ENCODE data around the gene RTP2. TPM values are rescaled to one million over a fixed set of nuclear protein-coding genes. Genes with fewer than 3 reads are reported as not detected.

The RTP2 gene
- total and polyA plus RNA-seq, 2 of the 4 experiments (the other 2 are of a cell fraction), result not detected

GRCh38 chr3:187700249-187700648 is 2.1 kb downstream of the RTP2 start:
- in situ Hi-C loops (cut with MboI; ENCODE audit: low sequenced_read_pairs) (loop anchor here (25.0 kb wide), 1 partner anchor 1537 kb away; no protein-coding TSS in a partner anchor), intact Hi-C loops (cut with micrococcal nuclease) (loop anchor here (10.0 kb wide), 1 partner anchor 855 kb away; the partner anchor contains the start of gene ADIPOQ), dilution Hi-C loops (cut with HindIII; ENCODE audit: low sequenced_read_pairs, unreplicated experiment) (no loop called here)
- CTCF ChIA-PET, result no interaction called here
- Histone ChIP-seq H2BK15ac (ENCODE audit: low read depth, low read length) (no peak overlapping the region), H2AFZ (replicated peaks; ENCODE audit: low read length, poor library complexity) (no peak overlapping the region), H3K4me2 (ENCODE audit: low read depth, low read length) (no peak overlapping the region), H4K8ac (ENCODE audit: low read depth in 2 of 2, low read length in 2 of 2) (no peak overlapping the region), H3K27ac (ENCODE audit: insufficient read depth, low read length) (no peak overlapping the region), H3K4ac (ENCODE audit: low read depth, low read length) (no peak overlapping the region), H2AK5ac (ENCODE audit: low read depth, low read length) (no peak overlapping the region), H3K56ac (ENCODE audit: extremely low read depth, insufficient read depth, low read length) (no peak overlapping the region), H3K27me3 (ENCODE audit: control insufficient read depth, insufficient read depth, low read length) (peaks cover 24% of the 10 kb centered on the region), H2BK20ac (ENCODE audit: low read depth, low read length) (no peak overlapping the region), H3K9me3 (ENCODE audit: control insufficient read depth, insufficient read depth, low read length) (no peaks in the 10 kb centered on the region), H4K5ac (ENCODE audit: low read depth, low read length) (no peak overlapping the region), H3K23ac (ENCODE audit: low read depth, low read length) (no peak overlapping the region), H3K9ac (ENCODE audit: low read depth, low read length) (no peak overlapping the region), H2BK120ac (ENCODE audit: low read depth, low read length) (no peak overlapping the region), H3K4me1 (ENCODE audit: control insufficient read depth, insufficient read depth, low read length) (peaks cover 3% of the 10 kb centered on the region; the same call in 1 of the 2 replicates), H2BK5ac (ENCODE audit: low read depth, low read length, poor library complexity, severe bottlenecking) (no peak overlapping the region), H3K36me3 (ENCODE audit: control insufficient read depth, insufficient read depth, low read length) (no peaks in the 10 kb centered on the region), H3K14ac (replicated peaks; ENCODE audit: low read depth, low read length) (no peak overlapping the region), H3K18ac (ENCODE audit: low read depth, low read length) (no peak overlapping the region), H4K20me1 (ENCODE audit: insufficient read depth, low read length) (no peaks in the 10 kb centered on the region), H2AK9ac (replicated peaks; ENCODE audit: low read depth, low read length, poor library complexity) (no peak overlapping the region), H3K9me1 (ENCODE audit: insufficient read depth, low read length) (no peaks in the 10 kb centered on the region), H3K4me3 (ENCODE audit: insufficient read depth, low read depth, low read length) (no peak overlapping the region), H4K91ac (ENCODE audit: insufficient read depth, low read depth, low read length) (no peak overlapping the region), H3K79me1 (ENCODE audit: low read depth in 1 of 2, low read length in 2 of 2) (no peaks in the 10 kb centered on the region)
- POLR2A ChIA-PET (ENCODE audit: unreplicated experiment), result no interaction called here
- TF ChIP-seq CEBPB (IDR thresholded peaks at IDR 0.05; ENCODE audit: low read depth, low read length) (no peak), FOS (IDR thresholded peaks at IDR 0.05; ENCODE audit: low read depth, low read length) (no peak), CHD1 (IDR thresholded peaks at IDR 0.05; ENCODE audit: low read depth, low read length) (no peak), ELK1 (IDR thresholded peaks at IDR 0.05; ENCODE audit: borderline replicate concordance, low read depth, low read length) (no peak), MXI1 (IDR thresholded peaks at IDR 0.05; ENCODE audit: borderline replicate concordance, low read depth, low read length) (no peak), MAFK (IDR thresholded peaks at IDR 0.05; ENCODE audit: low read depth, low read length) (no peak), BHLHE40 (IDR thresholded peaks at IDR 0.05; ENCODE audit: low read depth, low read length) (no peak), POLR2A (IDR thresholded peaks at IDR 0.05; ENCODE audit: low read depth, low read length) (no peak), RCOR1 (IDR thresholded peaks at IDR 0.05; ENCODE audit: insufficient replicate concordance, low read length) (no peak)
- TF ChIP-seq, protein P1, sequence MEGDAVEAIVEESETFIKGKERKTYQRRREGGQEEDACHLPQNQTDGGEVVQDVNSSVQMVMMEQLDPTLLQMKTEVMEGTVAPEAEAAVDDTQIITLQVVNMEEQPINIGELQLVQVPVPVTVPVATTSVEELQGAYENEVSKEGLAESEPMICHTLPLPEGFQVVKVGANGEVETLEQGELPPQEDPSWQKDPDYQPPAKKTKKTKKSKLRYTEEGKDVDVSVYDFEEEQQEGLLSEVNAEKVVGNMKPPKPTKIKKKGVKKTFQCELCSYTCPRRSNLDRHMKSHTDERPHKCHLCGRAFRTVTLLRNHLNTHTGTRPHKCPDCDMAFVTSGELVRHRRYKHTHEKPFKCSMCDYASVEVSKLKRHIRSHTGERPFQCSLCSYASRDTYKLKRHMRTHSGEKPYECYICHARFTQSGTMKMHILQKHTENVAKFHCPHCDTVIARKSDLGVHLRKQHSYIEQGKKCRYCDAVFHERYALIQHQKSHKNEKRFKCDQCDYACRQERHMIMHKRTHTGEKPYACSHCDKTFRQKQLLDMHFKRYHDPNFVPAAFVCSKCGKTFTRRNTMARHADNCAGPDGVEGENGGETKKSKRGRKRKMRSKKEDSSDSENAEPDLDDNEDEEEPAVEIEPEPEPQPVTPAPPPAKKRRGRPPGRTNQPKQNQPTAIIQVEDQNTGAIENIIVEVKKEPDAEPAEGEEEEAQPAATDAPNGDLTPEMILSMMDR (conservative IDR thresholded peaks at IDR 0.05; ENCODE audit: low read depth, low read length), result no peak
- TF ChIP-seq, protein P2, sequence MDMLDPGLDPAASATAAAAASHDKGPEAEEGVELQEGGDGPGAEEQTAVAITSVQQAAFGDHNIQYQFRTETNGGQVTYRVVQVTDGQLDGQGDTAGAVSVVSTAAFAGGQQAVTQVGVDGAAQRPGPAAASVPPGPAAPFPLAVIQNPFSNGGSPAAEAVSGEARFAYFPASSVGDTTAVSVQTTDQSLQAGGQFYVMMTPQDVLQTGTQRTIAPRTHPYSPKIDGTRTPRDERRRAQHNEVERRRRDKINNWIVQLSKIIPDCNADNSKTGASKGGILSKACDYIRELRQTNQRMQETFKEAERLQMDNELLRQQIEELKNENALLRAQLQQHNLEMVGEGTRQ (IDR thresholded peaks at IDR 0.05; ENCODE audit: low read depth, low read length), result no peak
- BruUV-seq (replicated peaks), result no TSS peak
- no peak for DNase-seq
- ATAC-seq (ENCODE audit: low read depth), result no peak
- WGBS, 2 experiments (ENCODE audit: extremely low coverage in 2 of 2, insufficient read length in 1 of 2), result 45% methylated on average over 1 of the region's 2 CpGs; no CpG with 5 or more reads in 1 of the 2 experiments
